ENCODE data around the gene METTL26. TPM values are rescaled to one million over a fixed set of nuclear protein-coding genes. Genes with fewer than 3 reads are reported as not detected.

Gene METTL26
- total and polyA plus RNA-seq, 2 of the 8 experiments (the other 6 are each of a cell fraction or from before 2014, with no cell fraction given) = 100 to 186 TPM

GRCh38 chr16:647173-647902 is 11.2 kb upstream of the METTL26 start:
- peaks cover 0 to 8% (median 8%) of the 10 kb centered on the region in 4 experiments; a peak in 6 of 7 replicates for H3K4me1 ChIP-seq (replicated peaks in 1 of 4; ENCODE audit: control insufficient read depth in 3 of 4, insufficient read depth in 4 of 4, low read length in 3 of 4)
- no peak overlapping the region for H3K27ac ChIP-seq (ENCODE audit: low read depth, low read length)
- H3K18ac ChIP-seq (ENCODE audit: extremely low read depth, low read length) = no peak overlapping the region
- H2BK12ac ChIP-seq (ENCODE audit: low read depth, low read length) = no peak overlapping the region
- H4K20me1 ChIP-seq (replicated peaks in 1 of 2; ENCODE audit: control insufficient read depth in 1 of 2, insufficient read depth in 2 of 2, low read length in 2 of 2) = peaks cover 0 to 7% of the 10 kb centered on the region in 2 experiments
- H2AK5ac ChIP-seq (ENCODE audit: low read depth, low read length) = no peak overlapping the region
- H4K8ac ChIP-seq (ENCODE audit: extremely low read depth, insufficient read depth, low read length) = no peak overlapping the region
- peaks cover 0 to 4% (median 0%) of the 10 kb centered on the region in 4 experiments; a peak in 1 of 8 replicates for H3K36me3 ChIP-seq (ENCODE audit: control insufficient read depth in 2 of 4, insufficient read depth in 4 of 4, low read length in 3 of 4)
- no peak overlapping the region for H2BK20ac ChIP-seq (ENCODE audit: low read length)
- no peak overlapping the region for H3K4ac ChIP-seq (replicated peaks; ENCODE audit: insufficient read length, low read depth, low read length)
- H3K4me2 ChIP-seq (ENCODE audit: insufficient read depth in 1 of 2, low read depth in 2 of 2, low read length in 2 of 2) = no peak overlapping the region; a peak in 1 of 4 replicates
- 93% methylated on average over 22 of the region's 25 CpGs; no CpG with 5 or more reads in 1 of the 2 experiments for WGBS, 2 experiments (ENCODE audit: extremely low coverage in 1 of 2, insufficient coverage in 1 of 2, insufficient read length in 1 of 2, insufficient replicate concordance in 2 of 2, low coverage in 1 of 2, low lambda C conversion rate in 2 of 2, missing lambda C conversion rate in 1 of 2)
- ChIA-PET POLR2A (ENCODE audit: partially characterized antibody) (interaction anchor here (0.8 to 2.9 kb wide), 14 partner anchors 8 to 276 kb away, joined by 3 to 14 read pairs (median 4); partner anchors contain the start of genes METTL26, MRPL28, RHBDL1 and RHOT2), CTCF (ENCODE audit: partially characterized antibody) (interaction anchor here (0.7 to 7.9 kb wide), 20 partner anchors 9 to 248 kb away, joined by 3 to 104 read pairs (median 6); partner anchors contain the start of genes JMJD8, METTL26, NHLRC4 and RHBDL1)
- no peaks in the 10 kb centered on the region; the same call in 1 of the 2 replicates for H3K79me1 ChIP-seq (ENCODE audit: low read depth, low read length)
- H4K5ac ChIP-seq (ENCODE audit: insufficient read length, low read depth, low read length) = no peak overlapping the region
- no peak overlapping the region for H2BK15ac ChIP-seq (ENCODE audit: low read length)
- H3K56ac ChIP-seq (replicated peaks; ENCODE audit: insufficient read length, low read depth, low read length) = no peak overlapping the region
- H3K27me3 ChIP-seq (replicated peaks in 1 of 4; ENCODE audit: control insufficient read depth in 3 of 4, extremely low read depth in 1 of 4, insufficient read depth in 3 of 4, low read length in 3 of 4) = peaks cover 0 to 5% (median 1%) of the 10 kb centered on the region in 4 experiments; a peak in 2 of 7 replicates
- H3K4me3 ChIP-seq (ENCODE audit: extremely low read depth in 1 of 4, insufficient read depth in 2 of 4, low read depth in 3 of 4, low read length in 4 of 4) = no peak overlapping the region
- no peak overlapping the region for H3K9ac ChIP-seq (replicated peaks in 1 of 4; ENCODE audit: extremely low read depth in 1 of 4, low read depth in 3 of 4, low read length in 3 of 4)
- no peak overlapping the region for H2BK120ac ChIP-seq (replicated peaks; ENCODE audit: low read depth, low read length)
- H3K23me2 ChIP-seq (ENCODE audit: low read depth, low read length) = peaks cover 11% of the 10 kb centered on the region
- FAIRE-seq = no peak
- no peak overlapping the region for H2BK5ac ChIP-seq (ENCODE audit: low read depth, low read length)
- H3K79me2 ChIP-seq (ENCODE audit: control insufficient read depth in 1 of 2, insufficient read depth in 2 of 2, low read length in 2 of 2) = peaks cover 0 to 2% of the 10 kb centered on the region in 2 experiments; a peak in 1 of 4 replicates
- no peak overlapping the region for H3K23ac ChIP-seq (ENCODE audit: insufficient read length)
- H3K14ac ChIP-seq (ENCODE audit: insufficient read length) = no peak overlapping the region
- H3K9me3 ChIP-seq (ENCODE audit: insufficient read depth in 2 of 2, low read depth in 1 of 2, low read length in 1 of 2) = no peaks in the 10 kb centered on the region
- no peak overlapping the region for H4K91ac ChIP-seq (replicated peaks; ENCODE audit: insufficient read length, low read length)
- DNase-seq (ENCODE audit: low read depth in 1 of 2, low spot score in 2 of 2) = no peak
- no peak overlapping the region for H2AFZ ChIP-seq (ENCODE audit: low read length)
- TF ChIP-seq MAX (IDR thresholded peaks at IDR 0.05) (no peak), FOSL1 (IDR thresholded peaks at IDR 0.05; ENCODE audit: insufficient read depth, low read depth, low read length) (no peak), JUN (IDR thresholded peaks at IDR 0.05; ENCODE audit: low read depth, low read length) (no peak), CEBPB (IDR thresholded peaks at IDR 0.05; ENCODE audit: low read depth, low read length) (no peak), POLR2AphosphoS5 (IDR thresholded peaks at IDR 0.05; ENCODE audit: low read depth, low read length) (no peak), BCL11A (IDR thresholded peaks at IDR 0.05; ENCODE audit: low read depth in 2 of 2, low read length in 2 of 2) (no peak), HDAC6 (IDR thresholded peaks at IDR 0.05; ENCODE audit: low read depth, low read length) (no peak)

All from H1 (cell line).